Measurements from ENCODE around the gene TNFRSF1A.

DNA sequence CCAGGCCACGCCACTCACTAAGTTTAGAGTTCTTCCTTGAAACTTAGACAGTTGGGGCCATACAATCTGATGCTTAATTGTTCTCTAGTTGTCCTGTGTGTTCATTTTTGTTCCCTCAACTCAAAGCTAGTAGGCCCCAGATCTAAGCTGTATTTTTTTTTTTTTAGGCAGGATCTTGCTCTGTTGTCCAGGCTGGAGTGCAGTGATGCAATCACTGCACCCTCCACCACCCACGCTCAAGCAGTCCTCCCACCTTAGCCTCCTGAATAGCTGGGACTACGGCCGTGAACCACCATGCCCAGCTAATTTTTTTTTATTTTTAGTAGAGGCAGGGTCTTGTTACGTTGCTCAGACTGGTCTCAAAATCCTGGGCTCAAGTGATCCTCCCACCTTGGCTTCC lies 7.5 kb downstream of the TNFRSF1A start:
- TF ChIP-seq, protein P1, sequence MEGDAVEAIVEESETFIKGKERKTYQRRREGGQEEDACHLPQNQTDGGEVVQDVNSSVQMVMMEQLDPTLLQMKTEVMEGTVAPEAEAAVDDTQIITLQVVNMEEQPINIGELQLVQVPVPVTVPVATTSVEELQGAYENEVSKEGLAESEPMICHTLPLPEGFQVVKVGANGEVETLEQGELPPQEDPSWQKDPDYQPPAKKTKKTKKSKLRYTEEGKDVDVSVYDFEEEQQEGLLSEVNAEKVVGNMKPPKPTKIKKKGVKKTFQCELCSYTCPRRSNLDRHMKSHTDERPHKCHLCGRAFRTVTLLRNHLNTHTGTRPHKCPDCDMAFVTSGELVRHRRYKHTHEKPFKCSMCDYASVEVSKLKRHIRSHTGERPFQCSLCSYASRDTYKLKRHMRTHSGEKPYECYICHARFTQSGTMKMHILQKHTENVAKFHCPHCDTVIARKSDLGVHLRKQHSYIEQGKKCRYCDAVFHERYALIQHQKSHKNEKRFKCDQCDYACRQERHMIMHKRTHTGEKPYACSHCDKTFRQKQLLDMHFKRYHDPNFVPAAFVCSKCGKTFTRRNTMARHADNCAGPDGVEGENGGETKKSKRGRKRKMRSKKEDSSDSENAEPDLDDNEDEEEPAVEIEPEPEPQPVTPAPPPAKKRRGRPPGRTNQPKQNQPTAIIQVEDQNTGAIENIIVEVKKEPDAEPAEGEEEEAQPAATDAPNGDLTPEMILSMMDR (IDR thresholded peaks at IDR 0.05) = no peak
- TF ChIP-seq POLR2AphosphoS5 (IDR thresholded peaks at IDR 0.05) = no peak
